HFF-Myc (cell line): ENCODE results near the gene FARP2.
"Not testable (repeated sequence)": the region's sequence is repeated elsewhere in the genome, so short reads cannot be mapped to it uniquely, and the experiment has no call there.

Source experiments
- DNase-seq: peaks from one replicate; pipeline ENCODE4 v3.0.0-alpha.2; 2011; ENCODE audit warnings: low read depth; ENCODE audit errors: extremely low read depth
- H3K4me3 ChIP-seq: replicated peaks from 2 replicates; pipeline ENCODE4 v1.5.1; 2011; ENCODE audit warnings: low read depth, mild to moderate bottlenecking, control low read depth, low read length
- TF ChIP-seq, protein P1 (sequence below): IDR thresholded peaks from 2 replicates; pipeline ENCODE4 v1.5.1; 2012; ENCODE audit warnings: mild to moderate bottlenecking, low read depth, low read length, control low read depth; ENCODE audit errors: missing control alignments

Gene FARP2

DNA sequence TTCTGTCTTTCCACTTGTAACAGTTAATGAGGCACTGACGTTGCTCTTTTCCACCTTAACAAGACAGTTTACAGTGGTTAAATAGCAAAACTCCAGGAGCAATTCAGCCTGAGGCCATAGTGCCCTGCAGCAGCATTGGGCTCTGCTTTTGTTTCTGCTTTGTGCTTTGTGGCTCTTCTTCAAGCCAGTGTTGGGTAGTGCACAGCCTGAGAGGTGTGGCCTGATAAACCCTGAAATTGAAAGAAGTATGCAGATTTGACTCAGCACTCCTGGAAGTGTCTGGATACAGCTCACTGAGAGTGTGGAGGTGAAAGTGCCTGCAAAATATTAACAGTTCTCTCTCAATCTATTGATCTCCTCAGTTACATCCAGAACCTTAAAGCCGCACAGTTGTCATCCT lies 89.3 kb downstream of the FARP2 start:
- no peak for DNase-seq
- TF ChIP-seq, protein P1, sequence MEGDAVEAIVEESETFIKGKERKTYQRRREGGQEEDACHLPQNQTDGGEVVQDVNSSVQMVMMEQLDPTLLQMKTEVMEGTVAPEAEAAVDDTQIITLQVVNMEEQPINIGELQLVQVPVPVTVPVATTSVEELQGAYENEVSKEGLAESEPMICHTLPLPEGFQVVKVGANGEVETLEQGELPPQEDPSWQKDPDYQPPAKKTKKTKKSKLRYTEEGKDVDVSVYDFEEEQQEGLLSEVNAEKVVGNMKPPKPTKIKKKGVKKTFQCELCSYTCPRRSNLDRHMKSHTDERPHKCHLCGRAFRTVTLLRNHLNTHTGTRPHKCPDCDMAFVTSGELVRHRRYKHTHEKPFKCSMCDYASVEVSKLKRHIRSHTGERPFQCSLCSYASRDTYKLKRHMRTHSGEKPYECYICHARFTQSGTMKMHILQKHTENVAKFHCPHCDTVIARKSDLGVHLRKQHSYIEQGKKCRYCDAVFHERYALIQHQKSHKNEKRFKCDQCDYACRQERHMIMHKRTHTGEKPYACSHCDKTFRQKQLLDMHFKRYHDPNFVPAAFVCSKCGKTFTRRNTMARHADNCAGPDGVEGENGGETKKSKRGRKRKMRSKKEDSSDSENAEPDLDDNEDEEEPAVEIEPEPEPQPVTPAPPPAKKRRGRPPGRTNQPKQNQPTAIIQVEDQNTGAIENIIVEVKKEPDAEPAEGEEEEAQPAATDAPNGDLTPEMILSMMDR: no peak
- no peak overlapping the region for H3K4me3 ChIP-seq

DNA sequence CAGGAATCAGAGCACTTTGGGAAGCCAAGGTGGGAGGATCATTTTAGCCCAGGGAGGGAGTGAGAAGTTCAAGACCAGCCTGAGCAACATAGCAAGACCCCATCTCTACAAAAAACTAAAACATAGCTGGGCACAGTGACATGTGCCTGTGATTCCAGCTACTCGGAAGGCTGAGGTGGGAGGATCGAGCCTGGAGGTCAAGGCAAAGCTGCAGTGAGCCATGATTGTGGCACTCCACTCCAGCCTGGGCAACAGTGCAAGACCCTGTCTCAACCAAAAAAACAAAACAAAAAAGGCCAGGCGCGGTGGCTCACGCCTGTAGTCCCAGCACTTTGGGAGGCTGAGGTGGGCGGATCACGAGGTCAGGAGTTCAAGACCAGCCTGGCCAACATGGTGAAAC lies 94.0 kb downstream of the FARP2 start:
- not testable (repeated sequence) for DNase-seq, H3K4me3 ChIP-seq

DNA sequence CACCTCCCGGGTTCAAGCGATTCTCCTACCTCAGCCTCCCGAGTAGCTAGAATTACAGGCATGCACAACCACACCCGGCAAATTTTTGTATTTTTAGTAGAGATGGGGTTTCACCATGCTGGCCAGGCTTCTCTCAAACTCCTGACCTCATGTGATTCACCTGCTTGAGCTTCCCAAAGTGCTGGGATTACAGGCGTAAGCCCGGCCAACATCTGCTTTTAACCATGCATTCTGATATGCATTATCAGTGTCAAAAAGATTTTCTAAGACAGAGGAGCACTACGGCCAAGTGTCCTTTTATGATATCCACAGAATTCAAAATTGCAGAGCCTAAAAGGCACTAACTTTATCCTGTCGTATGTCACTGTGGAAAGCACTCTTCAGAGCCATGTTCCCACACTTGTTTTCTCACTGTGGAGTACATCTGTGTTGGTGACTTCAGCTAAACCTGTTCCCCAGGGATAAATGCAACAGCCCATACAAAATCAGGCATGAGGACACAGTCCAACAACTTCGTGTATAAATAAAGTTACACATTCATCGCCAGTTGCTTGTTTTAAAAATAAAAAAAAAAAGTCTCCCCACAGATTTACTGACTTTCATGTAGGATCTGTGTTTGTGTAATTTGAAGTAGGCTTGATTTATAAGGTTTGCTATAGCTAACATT lies 95.9 kb downstream of the FARP2 start:
- H3K4me3 ChIP-seq: no peak overlapping the region
- DNase-seq: no peak
- TF ChIP-seq, protein P1: no peak

GRCh38 chr2:241453919-241454318 lies 97.8 kb downstream of the FARP2 start:
- H3K4me3 ChIP-seq, DNase-seq: not testable (repeated sequence)

- DNase-seq: no peak
- TF ChIP-seq, protein P1: no peak
- no peak overlapping the region for H3K4me3 ChIP-seq
These were observed 98.9 kb downstream of the FARP2 start for GRCh38 chr2:241454837-241455485.

DNA sequence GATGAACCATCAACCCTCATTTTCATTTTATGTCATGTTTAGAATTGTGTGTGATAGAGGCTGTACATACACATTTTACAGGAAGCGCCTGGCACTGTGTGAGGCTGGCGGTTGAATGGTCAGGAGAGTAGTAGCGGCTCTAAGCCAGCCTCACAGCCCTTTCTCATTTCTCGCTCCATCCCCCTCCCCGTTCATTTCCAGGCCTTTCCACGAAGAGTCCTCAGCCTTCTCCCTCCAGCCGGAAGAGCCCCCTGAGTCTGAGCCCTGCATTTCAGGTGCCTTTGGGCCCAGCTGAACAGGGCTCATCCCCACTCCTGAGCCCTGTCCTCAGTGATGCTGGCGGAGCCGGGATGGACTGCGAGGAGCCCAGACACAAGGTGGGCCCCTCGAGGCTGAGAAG lies 100.5 kb downstream of the FARP2 start:
- no peak for DNase-seq
- TF ChIP-seq, protein P1: no peak
- no peak overlapping the region for H3K4me3 ChIP-seq

- DNase-seq: no peak
- TF ChIP-seq, protein P1: no peak
- no peak overlapping the region for H3K4me3 ChIP-seq
These were observed 102.6 kb downstream of the FARP2 start for GRCh38 chr2:241458687-241459086.

DNA sequence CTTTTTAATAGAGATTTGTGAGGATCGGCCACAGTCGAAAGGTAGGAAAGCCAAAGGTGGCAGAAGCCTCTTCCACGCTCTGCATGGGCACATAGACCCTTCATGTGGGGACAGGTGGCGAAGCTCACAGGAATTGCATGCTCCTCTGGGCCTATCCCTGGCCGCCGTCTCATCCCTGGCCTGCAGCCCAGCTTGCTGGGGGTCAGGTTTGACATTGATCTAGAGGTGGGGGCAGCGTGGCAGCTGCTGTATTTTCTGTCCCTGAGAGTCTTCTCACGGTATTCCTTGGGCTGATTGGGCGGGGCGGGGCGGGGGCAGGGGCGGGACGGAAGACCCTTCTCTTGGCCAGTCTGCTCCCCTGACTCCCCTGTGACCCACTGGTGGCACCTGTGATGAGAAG lies 103.4 kb downstream of the FARP2 start:
- no peak overlapping the region for H3K4me3 ChIP-seq
- TF ChIP-seq, protein P1: no peak
- no peak for DNase-seq
